Measurements from ENCODE around the gene NFIB. TPM values are rescaled to one million over a fixed set of nuclear protein-coding genes. Genes with fewer than 3 reads are reported as not detected.

The NFIB gene
- total RNA-seq, result 28.2 to 66.3 TPM (median 63.1 TPM) in 3 replicates
- long read RNA-seq, full-length matches to known transcripts, result 14 of 30 reads
- long read RNA-seq, partial matches to known transcripts, result 1 of 30 reads
- long read RNA-seq, other reads (novel, unspliced or antisense), result 15 of 30 reads

DNA sequence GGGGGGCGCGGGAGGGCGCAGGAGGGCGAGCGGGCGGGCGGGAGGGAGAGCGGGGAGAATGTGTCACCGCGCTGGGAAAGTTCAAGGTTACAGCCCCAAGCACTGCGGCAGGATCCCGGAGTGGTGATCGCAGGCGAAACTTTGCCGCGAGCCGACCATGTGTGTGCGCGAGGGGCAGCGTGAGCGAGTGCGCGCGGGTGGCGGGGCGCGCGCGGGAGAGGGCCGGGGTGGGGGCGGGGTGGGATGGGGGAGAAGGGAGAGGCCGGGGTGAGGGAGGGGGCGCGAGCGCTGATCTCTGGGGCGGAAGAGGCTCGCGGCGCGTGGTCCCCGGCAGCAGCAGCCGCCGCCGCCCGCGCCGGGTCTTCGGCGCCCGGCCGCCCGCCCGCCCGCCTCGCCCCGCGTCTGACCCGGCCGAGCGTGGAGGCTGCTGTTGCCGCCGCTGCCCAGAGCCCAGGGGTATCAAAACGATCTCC lies at the start of gene NFIB:
Gene NFIB (minus strand): TSS at position 191 of the 473 bp plus-strand sequence. CDS start 630 bp downstream, outside the sequence.
- Mint-ChIP-seq H3K9me3 (ENCODE audit: low read depth) (no peaks in the 10 kb centered on the region), H3K4me3 (ENCODE audit: unreplicated experiment) (peak within 1 kb of the TSS; percentile 88), H3K27me3 (ENCODE audit: low read depth) (no peaks in the 10 kb centered on the region), H3K36me3 (ENCODE audit: low read depth) (no peaks in the 10 kb centered on the region), H3K27ac (ENCODE audit: unreplicated experiment) (peak within 1 kb of the TSS; percentile 96), H3K4me1 (ENCODE audit: low read depth) (peaks cover 60% of the 10 kb centered on the region)
- no peak for DNase-seq (ENCODE audit: low spot score)
- no peak for TF ChIP-seq CTCF (IDR thresholded peaks at IDR 0.05)

DNA sequence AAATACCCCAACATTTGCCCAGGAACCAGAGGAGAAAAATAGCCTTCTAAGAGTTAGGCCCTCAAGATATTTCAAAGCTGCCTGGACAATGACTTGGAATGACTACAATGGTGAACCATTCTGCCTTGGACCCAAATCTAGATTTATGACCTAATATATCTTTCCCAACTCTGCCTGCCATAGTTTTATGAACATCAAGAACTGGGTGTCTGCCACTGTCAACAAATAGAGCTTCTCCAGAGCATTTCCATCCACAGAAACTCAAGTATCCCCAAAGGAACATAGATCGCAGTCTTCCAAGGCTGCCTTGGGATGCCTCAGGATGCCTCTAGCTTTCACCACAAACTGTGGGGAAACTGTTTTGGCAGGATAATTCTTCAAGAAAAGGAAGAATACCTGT lies 48.2 kb upstream of the NFIB start:
- H3K36me3 Mint-ChIP-seq (ENCODE audit: low read depth), result no peaks in the 10 kb centered on the region
- no peak overlapping the region for H3K4me3 Mint-ChIP-seq (ENCODE audit: unreplicated experiment)
- DNase-seq (ENCODE audit: low spot score), result no peak
- H3K27ac Mint-ChIP-seq (ENCODE audit: unreplicated experiment), result no peak overlapping the region
- no peak for TF ChIP-seq CTCF (IDR thresholded peaks at IDR 0.05)
- peaks cover 16% of the 10 kb centered on the region for H3K4me1 Mint-ChIP-seq (ENCODE audit: low read depth)
- H3K9me3 Mint-ChIP-seq (ENCODE audit: low read depth), result peaks cover 10% of the 10 kb centered on the region
- H3K27me3 Mint-ChIP-seq (ENCODE audit: low read depth), result no peaks in the 10 kb centered on the region

GRCh38 chr9:14361074-14361473 lies 47.1 kb upstream of the NFIB start:
- Mint-ChIP-seq H3K4me1 (ENCODE audit: low read depth) (peaks cover 26% of the 10 kb centered on the region), H3K36me3 (ENCODE audit: low read depth) (no peaks in the 10 kb centered on the region), H3K27ac (ENCODE audit: unreplicated experiment) (no peak overlapping the region), H3K27me3 (ENCODE audit: low read depth) (no peaks in the 10 kb centered on the region), H3K4me3 (ENCODE audit: unreplicated experiment) (no peak overlapping the region), H3K9me3 (ENCODE audit: low read depth) (peaks cover 10% of the 10 kb centered on the region)
- DNase-seq (ENCODE audit: low spot score), result no peak
- TF ChIP-seq CTCF (IDR thresholded peaks at IDR 0.05), result no peak

GRCh38 chr9:14358523-14358922 lies 44.6 kb upstream of the NFIB start:
- no peak overlapping the region for H3K4me3 Mint-ChIP-seq (ENCODE audit: unreplicated experiment)
- peaks cover 2% of the 10 kb centered on the region for H3K27me3 Mint-ChIP-seq (ENCODE audit: low read depth)
- H3K27ac Mint-ChIP-seq (ENCODE audit: unreplicated experiment), result no peak overlapping the region
- DNase-seq (ENCODE audit: low spot score), result no peak
- H3K36me3 Mint-ChIP-seq (ENCODE audit: low read depth), result no peaks in the 10 kb centered on the region
- H3K9me3 Mint-ChIP-seq (ENCODE audit: low read depth), result no peaks in the 10 kb centered on the region
- TF ChIP-seq CTCF (IDR thresholded peaks at IDR 0.05), result no peak
- H3K4me1 Mint-ChIP-seq (ENCODE audit: low read depth), result peaks cover 22% of the 10 kb centered on the region

DNA sequence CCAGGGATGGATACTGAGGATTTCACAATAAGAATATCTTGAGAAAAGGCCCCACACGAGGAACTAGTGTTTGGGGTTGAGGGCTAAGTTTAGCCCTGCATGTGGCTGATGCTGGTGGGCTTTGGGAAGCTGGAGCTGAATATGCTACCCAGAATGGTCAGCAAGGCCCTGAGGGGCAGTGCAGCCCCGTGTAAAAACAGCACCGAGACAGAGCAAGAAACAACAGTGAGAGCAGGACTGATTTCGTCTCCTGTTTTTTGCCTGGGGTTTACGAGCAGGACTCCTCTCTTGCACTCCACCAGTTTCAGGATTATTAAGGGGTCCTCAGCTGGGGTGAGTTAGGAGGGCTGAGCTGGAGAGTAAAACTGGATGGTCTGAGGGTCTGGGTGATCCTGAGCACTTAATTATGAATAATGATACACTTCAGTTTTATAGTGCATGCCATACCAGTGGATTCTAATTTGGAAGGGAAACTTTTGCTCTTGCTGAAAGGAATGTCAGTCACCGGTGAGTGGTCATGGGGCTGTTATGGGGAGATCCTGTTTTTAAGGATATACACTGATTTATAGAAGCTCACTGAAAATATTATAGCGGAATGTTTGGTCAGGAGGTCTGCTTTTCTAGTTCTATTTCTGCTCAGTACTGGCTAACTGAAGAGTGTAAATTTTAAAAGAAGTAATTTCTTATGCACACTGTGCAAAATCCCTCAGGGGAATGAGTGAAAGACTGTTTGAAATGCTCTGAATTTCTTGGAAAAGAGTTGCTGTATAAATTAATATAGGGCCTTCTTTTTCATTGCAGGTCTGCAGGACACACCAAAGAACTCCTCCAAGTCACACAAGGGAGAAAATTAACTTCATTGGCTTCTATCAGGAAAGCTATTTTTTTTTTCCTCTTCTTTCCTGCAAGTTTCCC lies 42.7 kb upstream of the NFIB start:
- Mint-ChIP-seq H3K4me3 (ENCODE audit: unreplicated experiment) (no peak overlapping the region), H3K4me1 (ENCODE audit: low read depth) (peaks cover 30% of the 10 kb centered on the region), H3K36me3 (ENCODE audit: low read depth) (no peaks in the 10 kb centered on the region), H3K27ac (ENCODE audit: unreplicated experiment) (peak overlapping the region; percentile 78), H3K27me3 (ENCODE audit: low read depth) (peaks cover 2% of the 10 kb centered on the region), H3K9me3 (ENCODE audit: low read depth) (no peaks in the 10 kb centered on the region)
- no peak for DNase-seq (ENCODE audit: low spot score)
- no peak for TF ChIP-seq CTCF (IDR thresholded peaks at IDR 0.05)
